H9 (cell line): Measurements from ENCODE around the gene DNAJA2. TPM values are rescaled to one million over a fixed set of nuclear protein-coding genes. Genes with fewer than 3 reads are reported as not detected.

Source experiments
- DNase-seq: peaks from one replicate; pipeline ENCODE4 v3.0.0-alpha.2; 2017
- H2AFZ ChIP-seq: one replicate; pipeline ENCODE4 v1.6.1; 2013; ENCODE audit warnings: mild to moderate bottlenecking, low read length, control low read depth, moderate library complexity
- H2AK5ac ChIP-seq: 2 replicates; pipeline ENCODE4 v1.6.1; 2013; ENCODE audit warnings: low read length, control low read depth, mixed read lengths; ENCODE audit not compliant: insufficient read length
- H2BK120ac ChIP-seq: one replicate; pipeline ENCODE4 v1.6.1; 2013; ENCODE audit warnings: low read depth, mild to moderate bottlenecking, low read length, control low read depth, inconsistent platforms; ENCODE audit not compliant: poor library complexity, severe bottlenecking
- H2BK12ac ChIP-seq: 2 replicates; pipeline ENCODE4 v1.6.1; 2013; ENCODE audit warnings: low read length, control low read depth, mixed read lengths, low read depth; ENCODE audit not compliant: insufficient read length
- H2BK15ac ChIP-seq: 2 replicates; pipeline ENCODE4 v1.6.1; 2013; ENCODE audit warnings: low read depth, low read length, control low read depth
- H2BK20ac ChIP-seq: one replicate; pipeline ENCODE4 v1.6.1; 2013; ENCODE audit warnings: low read depth, mild to moderate bottlenecking, low read length, control low read depth, inconsistent platforms; ENCODE audit not compliant: poor library complexity, severe bottlenecking
- H2BK5ac ChIP-seq: 2 replicates; pipeline ENCODE4 v1.6.1; 2013; ENCODE audit warnings: low read length, control low read depth, mixed read lengths; ENCODE audit not compliant: insufficient read length
- H3K14ac ChIP-seq: 2 replicates; pipeline ENCODE4 v1.6.1; 2013; ENCODE audit warnings: low read length, control low read depth; ENCODE audit not compliant: insufficient read depth
- H3K18ac ChIP-seq: 2 replicates; pipeline ENCODE4 v1.6.1; 2013; ENCODE audit warnings: low read depth, mild to moderate bottlenecking, mixed read lengths, low read length, control low read depth; ENCODE audit not compliant: insufficient read length
- H3K23ac ChIP-seq: 2 replicates; pipeline ENCODE4 v1.6.1; 2013; ENCODE audit warnings: low read length, control low read depth, mixed read lengths, low read depth; ENCODE audit not compliant: insufficient read length
- H3K23me2 ChIP-seq: 2 replicates; pipeline ENCODE4 v1.6.1; 2013; ENCODE audit warnings: low read depth, mild to moderate bottlenecking, mixed read lengths, low read length, control low read depth; ENCODE audit not compliant: insufficient read length, poor library complexity, severe bottlenecking
- H3K27ac ChIP-seq: 2 replicates; pipeline ENCODE4 v1.5.1; 2013; ENCODE audit warnings: low read length, control low read depth, mixed read lengths, low read depth; ENCODE audit not compliant: insufficient read length
- H3K27me3 ChIP-seq: 2 replicates; pipeline ENCODE4 v1.6.1; 2013; ENCODE audit warnings: low read length, control low read depth, inconsistent platforms; ENCODE audit not compliant: insufficient read depth
- H3K4ac ChIP-seq: 2 replicates; pipeline ENCODE4 v1.6.1; 2013; ENCODE audit warnings: low read depth, mild to moderate bottlenecking, control low read depth, inconsistent platforms, low read length, moderate library complexity
- H3K4me1 ChIP-seq: 2 replicates; pipeline ENCODE4 v1.6.1; 2013; ENCODE audit warnings: low read length, control low read depth, inconsistent platforms; ENCODE audit not compliant: insufficient read depth
- H3K4me2 ChIP-seq: 2 replicates; pipeline ENCODE4 v1.6.1; 2013; ENCODE audit warnings: low read length, control low read depth, mixed read lengths; ENCODE audit not compliant: insufficient read length, insufficient read depth
- H3K56ac ChIP-seq: 2 replicates; pipeline ENCODE4 v1.6.1; 2013; ENCODE audit warnings: low read depth, mild to moderate bottlenecking, mixed read lengths, low read length, control low read depth; ENCODE audit not compliant: insufficient read length
- H3K79me1 ChIP-seq: 2 replicates; pipeline ENCODE4 v1.6.1; 2013; ENCODE audit warnings: low read depth, mild to moderate bottlenecking, moderate library complexity, low read length, control low read depth, inconsistent platforms; ENCODE audit not compliant: insufficient read depth, poor library complexity, severe bottlenecking
- H3K79me2 ChIP-seq: 2 replicates; pipeline ENCODE4 v1.6.1; 2013; ENCODE audit warnings: low read length, control low read depth, inconsistent platforms; ENCODE audit not compliant: insufficient read depth
- H3K9ac ChIP-seq: 2 replicates; pipeline ENCODE4 v1.6.1; 2013; ENCODE audit warnings: low read length, control low read depth, mixed read lengths; ENCODE audit not compliant: insufficient read length; ENCODE audit errors: extremely low read depth
- H3K9me3 ChIP-seq: one replicate; pipeline ENCODE4 v1.6.1; 2013; ENCODE audit warnings: low read depth, low read length, inconsistent platforms; ENCODE audit not compliant: control insufficient read depth
- H3T11ph ChIP-seq: one replicate; pipeline ENCODE4 v1.6.1; 2013; ENCODE audit warnings: mild to moderate bottlenecking, low read length, control low read depth, inconsistent platforms
- H4K20me1 ChIP-seq: one replicate; pipeline ENCODE4 v1.6.1; 2013; ENCODE audit not compliant: control insufficient read depth, insufficient read length, insufficient read depth
- H4K5ac ChIP-seq: 2 replicates; pipeline ENCODE4 v1.6.1; 2013; ENCODE audit warnings: low read depth, mild to moderate bottlenecking, mixed read lengths, low read length, control low read depth; ENCODE audit not compliant: insufficient read length
- H4K8ac ChIP-seq: replicated peaks from 2 replicates; pipeline ENCODE4 v1.6.1; 2013; ENCODE audit warnings: low read length, control low read depth, mixed read lengths, low read depth; ENCODE audit not compliant: insufficient read length
- H4K91ac ChIP-seq: 2 replicates; pipeline ENCODE4 v1.6.1; 2013; ENCODE audit warnings: low read depth, mild to moderate bottlenecking, moderate library complexity, mixed read lengths, low read length, control low read depth; ENCODE audit not compliant: insufficient read length
- H3K27ac Mint-ChIP-seq, 3 experiments: 2 replicates in 2 of 3; 3 replicates in 1 of 3; pipeline ENCODE4 v1.8.0; 2020 to 2021; ENCODE audit warnings: mixed read lengths in 3 of 3, mild to moderate bottlenecking in 1 of 3, moderate library complexity in 1 of 3
- H3K27me3 Mint-ChIP-seq: 2 replicates; pipeline ENCODE4 v1.8.0; 2021; ENCODE audit warnings: low read depth, mild to moderate bottlenecking, moderate library complexity, mixed read lengths
- H3K36me3 Mint-ChIP-seq, 3 experiments: 2 replicates in 2 of 3; 3 replicates in 1 of 3; pipeline ENCODE4 v1.8.0; 2020 to 2021; ENCODE audit warnings: low read depth in 3 of 3, mixed read lengths in 3 of 3; ENCODE audit not compliant: insufficient read depth in 1 of 3
- H3K4me1 Mint-ChIP-seq, 2 experiments: 2 replicates each; pipeline ENCODE4 v1.8.0; 2020; ENCODE audit warnings: mixed read lengths in 2 of 2
- H3K4me3 Mint-ChIP-seq, 2 experiments: 2 replicates in 1 of 2; 3 replicates in 1 of 2; pipeline ENCODE4 v1.8.0; 2020 to 2021; ENCODE audit warnings: mild to moderate bottlenecking in 2 of 2, mixed read lengths in 2 of 2, moderate library complexity in 1 of 2
- H3K9me3 Mint-ChIP-seq, 2 experiments: 2 replicates in 1 of 2; 3 replicates in 1 of 2; pipeline ENCODE4 v1.8.0; 2020; ENCODE audit warnings: mild to moderate bottlenecking in 2 of 2, mixed read lengths in 2 of 2, moderate library complexity in 1 of 2
- WGBS: extraction: QIAGEN DNeasy Blood & Tissue Kit; methylation state at CpG from one replicate; pipeline ENCODE4 v1.1.7; 2013; ENCODE audit warnings: missing lambda C conversion rate, low lambda C conversion rate, mixed read lengths; ENCODE audit not compliant: insufficient read length; ENCODE audit errors: extremely low coverage; 5-methylcytosine and 5-hydroxymethylcytosine counted together
- total RNA-seq: library from RNA; stranded (reverse); gene quantifications from 2 replicates; pipeline ENCODE4 v1.2.1, GENCODE V29; 2021
- TF ChIP-seq, protein P1 (sequence below): fragments of 200-600 bp; sonication (generic); conservative IDR thresholded peaks from 3 replicates; pipeline ENCODE4 v1.8.0; 2021; ENCODE audit warnings: antibody characterized with exemption, mild to moderate bottlenecking

The DNAJA2 gene
- total RNA-seq, 1 experiment from 2014 or later, result 102 TPM

DNA sequence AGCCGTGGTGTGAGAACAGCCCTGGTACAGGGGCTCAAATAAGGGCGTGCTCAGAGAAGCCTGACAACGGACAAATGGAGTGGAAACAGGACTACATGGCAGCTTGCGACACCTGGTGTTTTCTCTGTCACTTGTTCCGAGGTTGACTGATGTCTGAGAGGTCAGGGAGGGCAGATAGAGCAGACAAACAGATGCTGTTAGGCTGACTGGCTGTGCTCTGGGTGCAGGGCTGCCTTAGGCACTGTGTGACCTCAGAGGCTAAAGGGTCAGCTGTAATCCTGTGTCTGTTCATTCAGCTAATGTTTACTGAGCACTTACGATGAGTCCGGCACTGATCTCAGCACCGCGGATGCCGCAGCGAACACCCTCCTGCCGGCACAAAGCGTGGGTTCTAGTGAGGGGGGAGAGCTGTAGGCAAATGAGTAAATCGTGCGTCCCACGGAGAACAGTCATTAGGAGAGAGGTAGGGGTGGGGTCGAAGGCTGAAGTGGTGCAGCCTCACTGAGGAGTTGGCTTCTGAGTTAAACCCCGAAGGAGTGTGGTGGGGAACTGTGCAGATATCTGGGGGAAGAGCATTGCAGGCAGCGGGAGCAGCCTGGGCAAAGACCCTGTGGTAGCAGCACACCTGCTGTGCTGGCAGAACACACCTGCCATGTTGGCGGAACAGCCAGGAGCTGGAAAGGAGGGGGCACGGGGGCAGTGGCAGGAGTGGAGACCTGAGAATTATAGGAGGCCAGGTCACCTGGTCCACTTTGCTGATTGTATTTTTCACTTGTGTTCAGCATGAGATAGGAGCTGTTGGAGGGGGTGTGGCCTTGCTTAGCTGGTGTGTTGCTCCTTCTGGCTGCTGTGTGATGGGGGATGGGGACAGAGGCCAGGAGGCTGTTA, 54.3 kb downstream of the DNAJA2 start:
- H3K27me3 ChIP-seq, result no peaks in the 10 kb centered on the region
- Mint-ChIP-seq H3K4me1 (peaks cover 2 to 6% of the 10 kb centered on the region in 2 experiments; a peak in 2 of 4 replicates), H3K9me3 (no peaks in the 10 kb centered on the region), H3K4me3 (no peak overlapping the region), H3K27me3 (no peaks in the 10 kb centered on the region), H3K36me3 (peaks cover 62 to 95% (median 87%) of the 10 kb centered on the region in 3 experiments), H3K27ac (peak overlapping the region in 2 of 3 experiments; percentile 34 to 83; a peak in 2 of 7 replicates)
- no peak overlapping the region for H4K5ac ChIP-seq
- H3K56ac ChIP-seq, result no peak overlapping the region
- H3K23me2 ChIP-seq, result no peaks in the 10 kb centered on the region
- H4K20me1 ChIP-seq, result no peaks in the 10 kb centered on the region
- no peak overlapping the region for H3K27ac ChIP-seq
- no peak overlapping the region for H2BK5ac ChIP-seq
- H3K18ac ChIP-seq, result no peak overlapping the region
- no peak overlapping the region for H3K9ac ChIP-seq
- no peak overlapping the region for H3K4me2 ChIP-seq
- H3K23ac ChIP-seq, result no peak overlapping the region
- no peak overlapping the region for H4K8ac ChIP-seq
- no peaks in the 10 kb centered on the region for H3K79me2 ChIP-seq
- H3K9me3 ChIP-seq, result no peaks in the 10 kb centered on the region
- H4K91ac ChIP-seq, result no peak overlapping the region
- no CpG with 5 or more reads among the region's 21 CpGs for WGBS
- no peak overlapping the region for H2BK15ac ChIP-seq
- no peak overlapping the region for H2BK20ac ChIP-seq
- TF ChIP-seq, protein P1, sequence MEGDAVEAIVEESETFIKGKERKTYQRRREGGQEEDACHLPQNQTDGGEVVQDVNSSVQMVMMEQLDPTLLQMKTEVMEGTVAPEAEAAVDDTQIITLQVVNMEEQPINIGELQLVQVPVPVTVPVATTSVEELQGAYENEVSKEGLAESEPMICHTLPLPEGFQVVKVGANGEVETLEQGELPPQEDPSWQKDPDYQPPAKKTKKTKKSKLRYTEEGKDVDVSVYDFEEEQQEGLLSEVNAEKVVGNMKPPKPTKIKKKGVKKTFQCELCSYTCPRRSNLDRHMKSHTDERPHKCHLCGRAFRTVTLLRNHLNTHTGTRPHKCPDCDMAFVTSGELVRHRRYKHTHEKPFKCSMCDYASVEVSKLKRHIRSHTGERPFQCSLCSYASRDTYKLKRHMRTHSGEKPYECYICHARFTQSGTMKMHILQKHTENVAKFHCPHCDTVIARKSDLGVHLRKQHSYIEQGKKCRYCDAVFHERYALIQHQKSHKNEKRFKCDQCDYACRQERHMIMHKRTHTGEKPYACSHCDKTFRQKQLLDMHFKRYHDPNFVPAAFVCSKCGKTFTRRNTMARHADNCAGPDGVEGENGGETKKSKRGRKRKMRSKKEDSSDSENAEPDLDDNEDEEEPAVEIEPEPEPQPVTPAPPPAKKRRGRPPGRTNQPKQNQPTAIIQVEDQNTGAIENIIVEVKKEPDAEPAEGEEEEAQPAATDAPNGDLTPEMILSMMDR, result no peak
- H2AFZ ChIP-seq, result no peak overlapping the region
- no peak overlapping the region for H2BK12ac ChIP-seq
- no peak overlapping the region; the same call in 1 of the 2 replicates for H3K14ac ChIP-seq
- no peaks in the 10 kb centered on the region for H3K4me1 ChIP-seq
- no peak overlapping the region for H3K4ac ChIP-seq
- H2BK120ac ChIP-seq, result no peak overlapping the region
- no peak overlapping the region for H3T11ph ChIP-seq
- H3K79me1 ChIP-seq, result no peaks in the 10 kb centered on the region
- no peak overlapping the region for H2AK5ac ChIP-seq
- DNase-seq, result no peak
